ENCODE measurements around the gene ZDHHC20. TPM values are rescaled to one million over a fixed set of nuclear protein-coding genes. Genes with fewer than 3 reads are reported as not detected.
A peak's percentile ranks its signal among the peaks of the same experiment; 100 is the strongest.

Gene ZDHHC20, protein sequence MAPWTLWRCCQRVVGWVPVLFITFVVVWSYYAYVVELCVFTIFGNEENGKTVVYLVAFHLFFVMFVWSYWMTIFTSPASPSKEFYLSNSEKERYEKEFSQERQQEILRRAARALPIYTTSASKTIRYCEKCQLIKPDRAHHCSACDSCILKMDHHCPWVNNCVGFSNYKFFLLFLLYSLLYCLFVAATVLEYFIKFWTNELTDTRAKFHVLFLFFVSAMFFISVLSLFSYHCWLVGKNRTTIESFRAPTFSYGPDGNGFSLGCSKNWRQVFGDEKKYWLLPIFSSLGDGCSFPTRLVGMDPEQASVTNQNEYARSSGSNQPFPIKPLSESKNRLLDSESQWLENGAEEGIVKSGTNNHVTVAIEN
- 10 to 100 TPM; 48.2 to 92.9 (median 69.5) TPM for total RNA-seq

GRCh38 chr13:21458813-21459701 is at the start of gene ZDHHC20:
ZDHHC20 (minus strand) TSS chr13:21459303; CDS start chr13:21459171, 132 bp downstream.
- TF ChIP-seq EP300 (IDR thresholded peaks at IDR 0.05) (no peak), POLR2AphosphoS5 (IDR thresholded peaks at IDR 0.05) (peak in 1 of 3 donors; percentile 26), POLR2A (IDR thresholded peaks at IDR 0.05) (peak in 1 of 2 donors; percentile 57)
- TF ChIP-seq, protein P1, sequence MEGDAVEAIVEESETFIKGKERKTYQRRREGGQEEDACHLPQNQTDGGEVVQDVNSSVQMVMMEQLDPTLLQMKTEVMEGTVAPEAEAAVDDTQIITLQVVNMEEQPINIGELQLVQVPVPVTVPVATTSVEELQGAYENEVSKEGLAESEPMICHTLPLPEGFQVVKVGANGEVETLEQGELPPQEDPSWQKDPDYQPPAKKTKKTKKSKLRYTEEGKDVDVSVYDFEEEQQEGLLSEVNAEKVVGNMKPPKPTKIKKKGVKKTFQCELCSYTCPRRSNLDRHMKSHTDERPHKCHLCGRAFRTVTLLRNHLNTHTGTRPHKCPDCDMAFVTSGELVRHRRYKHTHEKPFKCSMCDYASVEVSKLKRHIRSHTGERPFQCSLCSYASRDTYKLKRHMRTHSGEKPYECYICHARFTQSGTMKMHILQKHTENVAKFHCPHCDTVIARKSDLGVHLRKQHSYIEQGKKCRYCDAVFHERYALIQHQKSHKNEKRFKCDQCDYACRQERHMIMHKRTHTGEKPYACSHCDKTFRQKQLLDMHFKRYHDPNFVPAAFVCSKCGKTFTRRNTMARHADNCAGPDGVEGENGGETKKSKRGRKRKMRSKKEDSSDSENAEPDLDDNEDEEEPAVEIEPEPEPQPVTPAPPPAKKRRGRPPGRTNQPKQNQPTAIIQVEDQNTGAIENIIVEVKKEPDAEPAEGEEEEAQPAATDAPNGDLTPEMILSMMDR (IDR thresholded peaks at IDR 0.05) = no peak
- H3K36me3 ChIP-seq = no peaks in the 10 kb centered on the region
- peaks cover 25% of the 10 kb centered on the region for H3K4me1 ChIP-seq
- H3K27ac ChIP-seq = peak within 1 kb of the TSS; percentile 90
- H3K9me3 ChIP-seq = no peaks in the 10 kb centered on the region
- WGBS = 0% methylated on average over 7 of the region's 107 CpGs
- peak; percentile 92 for DNase-seq (ENCODE audit: low spot score in 2 of 2)
- H3K27me3 ChIP-seq = no peaks in the 10 kb centered on the region
- peak within 1 kb of the TSS; percentile 99 for H3K4me3 ChIP-seq

DNA sequence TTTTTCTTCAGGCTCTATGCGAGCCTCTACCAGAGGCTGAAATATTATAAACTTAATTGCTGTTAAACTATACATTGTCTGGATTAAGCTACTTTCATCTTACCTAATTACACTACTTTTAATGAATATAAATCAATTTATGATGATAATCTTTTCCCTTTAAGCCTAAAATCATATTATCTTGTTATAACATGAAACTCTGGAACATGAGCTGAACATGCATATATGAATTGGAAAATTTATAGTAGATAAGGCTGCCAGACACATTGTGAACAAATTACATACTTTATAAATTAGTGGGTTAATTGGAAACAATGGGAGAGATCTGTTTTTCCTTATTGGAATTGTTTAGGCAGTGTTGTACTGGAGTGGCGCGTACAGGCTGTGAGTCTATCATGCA is 45.3 kb upstream of the ZDHHC20 start:
- Histone ChIP-seq H3K27me3 (no peaks in the 10 kb centered on the region), H3K27ac (no peak overlapping the region), H3K9me3 (no peaks in the 10 kb centered on the region), H3K4me3 (no peak overlapping the region), H3K36me3 (peaks cover 44% of the 10 kb centered on the region), H3K4me1 (no peaks in the 10 kb centered on the region)
- WGBS = 80% methylated on average over 3 of the region's 3 CpGs
- TF ChIP-seq POLR2A (IDR thresholded peaks at IDR 0.05) = no peak
- no peak for TF ChIP-seq EP300 (IDR thresholded peaks at IDR 0.05)
- TF ChIP-seq POLR2AphosphoS5 (IDR thresholded peaks at IDR 0.05) = no peak
- TF ChIP-seq, protein P1 (IDR thresholded peaks at IDR 0.05) = no peak
- DNase-seq (ENCODE audit: low spot score in 2 of 2) = no peak

- Histone ChIP-seq H3K36me3 (peaks cover 38% of the 10 kb centered on the region), H3K4me1 (no peaks in the 10 kb centered on the region), H3K27ac (no peak overlapping the region), H3K4me3 (no peak overlapping the region), H3K27me3 (no peaks in the 10 kb centered on the region), H3K9me3 (no peaks in the 10 kb centered on the region)
- DNase-seq (ENCODE audit: low spot score in 2 of 2) = no peak
- WGBS = 90% methylated on average over 3 of the region's 3 CpGs
- TF ChIP-seq POLR2A (IDR thresholded peaks at IDR 0.05) (no peak), EP300 (IDR thresholded peaks at IDR 0.05) (no peak), POLR2AphosphoS5 (IDR thresholded peaks at IDR 0.05) (no peak)
- TF ChIP-seq, protein P1 (IDR thresholded peaks at IDR 0.05) = no peak
These were observed 42.6 kb upstream of the ZDHHC20 start for GRCh38 chr13:21501686-21502085.

GRCh38 chr13:21486322-21486721 is 27.2 kb upstream of the ZDHHC20 start:
- no peak for TF ChIP-seq EP300 (IDR thresholded peaks at IDR 0.05)
- TF ChIP-seq, protein P1 (IDR thresholded peaks at IDR 0.05) = no peak
- TF ChIP-seq POLR2A (IDR thresholded peaks at IDR 0.05) = no peak
- no peak for TF ChIP-seq POLR2AphosphoS5 (IDR thresholded peaks at IDR 0.05)
- H3K27me3 ChIP-seq = no peaks in the 10 kb centered on the region
- 98% methylated on average over 4 of the region's 4 CpGs for WGBS
- H3K4me3 ChIP-seq = no peak overlapping the region
- H3K4me1 ChIP-seq = no peaks in the 10 kb centered on the region
- H3K27ac ChIP-seq = no peak overlapping the region
- peaks cover 13% of the 10 kb centered on the region for H3K9me3 ChIP-seq
- peaks cover 17% of the 10 kb centered on the region for H3K36me3 ChIP-seq
- DNase-seq (ENCODE audit: low spot score in 2 of 2) = no peak

GRCh38 chr13:21483748-21484147 is 24.6 kb upstream of the ZDHHC20 start:
- WGBS = 93% methylated on average over 24 of the region's 24 CpGs
- Histone ChIP-seq H3K27ac (no peak overlapping the region), H3K27me3 (no peaks in the 10 kb centered on the region), H3K36me3 (peaks cover under 1% of the 10 kb centered on the region), H3K9me3 (peaks cover 13% of the 10 kb centered on the region), H3K4me1 (peaks cover 8% of the 10 kb centered on the region), H3K4me3 (no peak overlapping the region)
- no peak for DNase-seq (ENCODE audit: low spot score in 2 of 2)
- TF ChIP-seq, protein P1 (IDR thresholded peaks at IDR 0.05) = no peak
- TF ChIP-seq POLR2A (IDR thresholded peaks at IDR 0.05) = no peak
- TF ChIP-seq EP300 (IDR thresholded peaks at IDR 0.05) = no peak
- no peak for TF ChIP-seq POLR2AphosphoS5 (IDR thresholded peaks at IDR 0.05)
